ENCODE results near the gene KL. TPM values are rescaled to one million over a fixed set of nuclear protein-coding genes. Genes with fewer than 3 reads are reported as not detected.

KL gene
- total RNA-seq, 1 experiment from 2014 or later = 0.28 TPM

GRCh38 chr13:32977321-32977720, 38.9 kb upstream of the KL start:
- ChIA-PET CTCF (no interaction called here), POLR2A (no interaction called here)
- TF ChIP-seq POLR2AphosphoS5 (IDR thresholded peaks at IDR 0.05; ENCODE audit: low read depth, low read length) = no peak
- no peak for TF ChIP-seq CTCF (IDR thresholded peaks at IDR 0.05)
- TF ChIP-seq TCF7L2 (IDR thresholded peaks at IDR 0.05; ENCODE audit: low read depth, low read length) = no peak
- TF ChIP-seq REST (IDR thresholded peaks at IDR 0.05; ENCODE audit: insufficient read depth in 1 of 2, low read depth in 2 of 2, low read length in 1 of 2) = no peak
- no peak for TF ChIP-seq SIN3A (IDR thresholded peaks at IDR 0.05; ENCODE audit: borderline replicate concordance, insufficient read depth, low read depth, low read length)
- no peaks in the 10 kb centered on the region for H3K9me3 ChIP-seq (ENCODE audit: control insufficient read depth, insufficient read depth, low read depth, low read length)
- H3K36me3 ChIP-seq (ENCODE audit: control insufficient read depth, insufficient read depth, low read length) = no peaks in the 10 kb centered on the region
- no peaks in the 10 kb centered on the region for H3K27me3 ChIP-seq (ENCODE audit: control insufficient read depth, insufficient read depth, low read length)
- H3K27ac ChIP-seq (ENCODE audit: low read length) = no peak overlapping the region
- intact Hi-C loops (cut with micrococcal nuclease; ENCODE audit: unreplicated experiment) (no loop called here), in situ Hi-C loops (cut with HindIII; ENCODE audit: low pct_unique_long_range_greater_than_20kb, low sequenced_read_pairs) (no loop called here)
- DNase-seq (ENCODE audit: low read depth, low spot score) = no peak
- H3K4me3 ChIP-seq (ENCODE audit: low read depth in 2 of 2, low read length in 2 of 2) = no peak overlapping the region
- ATAC-seq = no peak
- no peaks in the 10 kb centered on the region for H3K4me1 ChIP-seq (ENCODE audit: control insufficient read depth, insufficient read depth, low read length)
- no TSS peak for BruUV-seq (replicated peaks)

GRCh38 chr13:32978278-32978677, 37.9 kb upstream of the KL start:
- POLR2A ChIA-PET = no interaction called here
- H3K4me1 ChIP-seq (ENCODE audit: control insufficient read depth, insufficient read depth, low read length) = no peaks in the 10 kb centered on the region
- in situ Hi-C loops (cut with HindIII; ENCODE audit: low pct_unique_long_range_greater_than_20kb, low sequenced_read_pairs) = no loop called here

More at GRCh38 chr13:32978278-32978677, 37.9 kb upstream of the KL start:
- H3K27me3 ChIP-seq (ENCODE audit: control insufficient read depth, insufficient read depth, low read length) = no peaks in the 10 kb centered on the region
- CTCF ChIA-PET = no interaction called here
- DNase-seq (ENCODE audit: low read depth, low spot score) = no peak
- no peaks in the 10 kb centered on the region for H3K36me3 ChIP-seq (ENCODE audit: control insufficient read depth, insufficient read depth, low read length)
- ATAC-seq = no peak
- H3K27ac ChIP-seq (ENCODE audit: low read length) = no peak overlapping the region
- intact Hi-C loops (cut with micrococcal nuclease; ENCODE audit: unreplicated experiment) = no loop called here
- no TSS peak for BruUV-seq (replicated peaks)
- TF ChIP-seq TCF7L2 (IDR thresholded peaks at IDR 0.05; ENCODE audit: low read depth, low read length) = no peak
- TF ChIP-seq POLR2AphosphoS5 (IDR thresholded peaks at IDR 0.05; ENCODE audit: low read depth, low read length) = no peak
- TF ChIP-seq REST (IDR thresholded peaks at IDR 0.05; ENCODE audit: insufficient read depth in 1 of 2, low read depth in 2 of 2, low read length in 1 of 2) = no peak
- no peak for TF ChIP-seq SIN3A (IDR thresholded peaks at IDR 0.05; ENCODE audit: borderline replicate concordance, insufficient read depth, low read depth, low read length)
- no peak for TF ChIP-seq CTCF (IDR thresholded peaks at IDR 0.05)
- no peak overlapping the region for H3K4me3 ChIP-seq (ENCODE audit: low read depth in 2 of 2, low read length in 2 of 2)
- H3K9me3 ChIP-seq (ENCODE audit: control insufficient read depth, insufficient read depth, low read depth, low read length) = no peaks in the 10 kb centered on the region

Data from Panc1 (cell line).